GM18519 (cell line): ENCODE data around the gene TAF11L14.

Source experiments
- ATAC-seq: cut with Tn5 transposase; IDR thresholded peaks from one replicate; pipeline ENCODE4 v1.9.1; 2021; ENCODE audit warnings: mild to moderate bottlenecking, moderate library complexity; ENCODE audit not compliant: unreplicated experiment, low FRiP score

Gene TAF11L14

GRCh38 chr5:17678751-17679324 lies 44.6 kb downstream of the TAF11L14 start:
- ATAC-seq: no peak

- ATAC-seq: no peak
Observed at GRCh38 chr5:17679597-17680203, 45.4 kb downstream of the TAF11L14 start.

- no peak for ATAC-seq
Observed at GRCh38 chr5:17680737-17681136, 46.5 kb downstream of the TAF11L14 start.
